Activated naive CD4-positive, alpha-beta T cell treated with anti-CD3 and anti-CD28 coated beads, Interleukin-2, amount 50 U/mL, for 72 hours (primary cell): ENCODE measurements around the gene SSR4. TPM values are rescaled to one million over a fixed set of nuclear protein-coding genes. Genes with fewer than 3 reads are reported as not detected.
A peak's percentile ranks its signal among the peaks of the same experiment; 100 is the strongest.
"Not testable (repeated sequence)": the region's sequence is repeated elsewhere in the genome, so short reads cannot be mapped to it uniquely, and the experiment has no call there.

Source experiments
- ATAC-seq, 2 donors: fragments of 150-1000 bp; cut with Tn5 transposase; 2 replicates each; pipeline ENCODE4 v1.10.0; 2021; ENCODE audit warnings: mild to moderate bottlenecking in 2 of 2, moderate library complexity in 2 of 2
- DNase-seq, 2 donors: peaks; one replicate each; pipeline ENCODE4 v3.0.0; 2021 to 2022; ENCODE audit warnings: low spot score in 2 of 2
- H3K27ac Mint-ChIP-seq, 2 donors: one replicate each; pipeline ENCODE4 v1.8.0; 2022; ENCODE audit warnings: mild to moderate bottlenecking in 2 of 2, mixed read lengths in 2 of 2
- H3K36me3 Mint-ChIP-seq, 2 donors: one replicate each; pipeline ENCODE4 v1.8.0; 2022; ENCODE audit warnings: mixed read lengths in 2 of 2
- H3K9me3 Mint-ChIP-seq, 2 donors: one replicate each; pipeline ENCODE4 v1.8.0; 2022; ENCODE audit warnings: mixed read lengths in 2 of 2
- total RNA-seq, 2 donors: library from RNA; stranded (reverse); gene quantifications; one replicate each; pipeline ENCODE4 v1.2.3, GENCODE V29; 2022

Gene SSR4
- total RNA-seq, 2 donors from 2014 or later = 142 to 156 TPM

DNA sequence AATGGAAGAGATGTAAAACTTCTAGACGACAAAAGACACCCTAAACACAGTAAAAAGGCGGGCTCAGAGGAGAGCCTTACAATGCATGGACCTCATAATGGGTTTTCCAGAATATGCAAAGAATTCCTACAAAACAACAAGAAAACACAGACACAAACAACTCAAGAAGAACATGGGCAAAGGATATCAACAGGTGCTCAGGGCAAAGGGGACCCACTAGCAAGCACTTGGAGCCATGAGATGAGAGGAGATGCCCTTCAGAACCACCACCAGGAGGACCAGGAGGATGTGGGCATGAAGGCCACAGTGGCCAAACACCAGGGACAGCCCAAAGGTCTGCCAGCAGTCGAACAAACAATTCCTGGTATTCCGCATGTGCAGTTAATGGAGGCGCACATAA is 18.7 kb downstream of the SSR4 start:
- ATAC-seq = no peak
- H3K9me3 Mint-ChIP-seq = no peaks in the 10 kb centered on the region
- no peaks in the 10 kb centered on the region for H3K36me3 Mint-ChIP-seq
- no peak overlapping the region for H3K27ac Mint-ChIP-seq
- no peak for DNase-seq

DNA sequence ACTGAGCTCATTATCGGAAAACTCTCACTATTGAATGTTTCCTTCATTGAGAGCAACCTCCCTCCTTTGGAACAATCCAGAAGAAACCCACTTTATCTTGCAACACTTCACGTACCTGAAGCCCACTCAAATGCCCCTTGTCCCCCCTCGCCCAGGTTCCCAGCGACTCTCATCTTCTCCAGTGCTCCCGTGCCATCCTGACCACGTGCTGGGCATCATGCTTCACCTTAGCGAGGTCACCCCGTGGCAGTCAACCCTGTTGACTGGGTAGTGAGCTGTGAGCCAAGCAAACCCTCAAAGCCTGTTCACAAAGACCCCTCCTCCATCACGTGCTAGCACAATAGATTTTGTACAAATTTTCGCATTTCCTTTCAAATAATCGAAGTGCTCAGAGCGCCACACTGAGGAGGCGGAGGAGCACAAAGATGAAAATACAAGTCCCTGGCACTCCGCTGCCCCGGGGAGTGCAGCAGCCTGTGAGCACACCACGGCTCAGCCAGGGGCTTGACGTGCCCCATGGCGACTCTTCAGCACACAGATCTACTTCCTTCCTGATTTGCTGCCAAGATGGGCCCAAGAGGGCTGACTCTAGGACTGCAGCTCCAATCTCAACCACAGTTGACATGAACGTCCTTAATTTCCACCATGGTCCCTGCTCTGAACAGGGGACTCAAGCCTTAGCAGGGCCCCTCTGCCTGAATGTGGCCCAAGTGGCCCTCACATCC is 20.3 kb downstream of the SSR4 start:
- no peak for DNase-seq
- H3K9me3 Mint-ChIP-seq = no peaks in the 10 kb centered on the region
- H3K36me3 Mint-ChIP-seq = no peaks in the 10 kb centered on the region
- ATAC-seq = no peak
- H3K27ac Mint-ChIP-seq = no peak overlapping the region

DNA sequence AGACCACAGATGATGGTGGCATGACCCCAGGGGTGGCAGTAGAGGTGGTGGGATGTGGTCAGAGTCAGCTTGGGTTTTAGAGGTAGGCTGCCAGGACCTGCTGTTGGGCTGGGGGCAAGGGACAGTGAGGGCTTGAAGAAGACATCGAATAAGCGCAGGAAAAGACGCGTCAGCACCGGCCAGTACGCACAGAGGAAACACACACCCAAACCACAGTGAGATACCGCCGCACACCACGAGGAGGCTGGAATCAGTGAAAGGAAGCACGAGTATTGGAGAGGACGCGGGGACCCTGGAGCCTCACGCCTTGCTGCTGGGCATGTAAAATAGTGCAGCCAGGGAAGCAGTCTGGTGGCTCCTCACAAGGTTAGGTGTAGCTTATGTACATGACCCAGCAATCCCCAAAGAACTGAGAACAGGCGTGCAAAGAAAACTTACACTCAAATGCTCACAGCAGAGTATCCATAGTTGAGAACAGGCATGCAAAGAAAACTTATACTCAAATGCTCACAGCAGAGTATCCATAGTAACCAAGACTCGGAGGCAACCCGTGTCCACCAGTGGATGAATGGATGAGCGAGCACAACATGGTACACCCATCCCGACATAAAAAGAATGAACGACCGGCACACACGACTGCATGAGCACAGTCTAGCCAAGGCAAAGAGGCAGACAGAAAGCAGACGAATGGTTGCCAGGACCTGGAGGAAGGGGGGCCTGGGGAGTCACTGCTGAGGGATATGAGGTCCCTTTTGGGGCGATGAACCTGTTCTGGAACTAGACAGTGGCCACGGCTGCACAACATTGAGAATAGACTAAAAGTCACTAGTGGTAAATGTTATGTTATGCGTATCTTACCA is 22.6 kb downstream of the SSR4 start:
- no peaks in the 10 kb centered on the region for H3K36me3 Mint-ChIP-seq
- ATAC-seq (peak; percentile 61 to 65), DNase-seq (no peak)
- H3K27ac Mint-ChIP-seq = no peak overlapping the region
- H3K9me3 Mint-ChIP-seq = no peaks in the 10 kb centered on the region

DNA sequence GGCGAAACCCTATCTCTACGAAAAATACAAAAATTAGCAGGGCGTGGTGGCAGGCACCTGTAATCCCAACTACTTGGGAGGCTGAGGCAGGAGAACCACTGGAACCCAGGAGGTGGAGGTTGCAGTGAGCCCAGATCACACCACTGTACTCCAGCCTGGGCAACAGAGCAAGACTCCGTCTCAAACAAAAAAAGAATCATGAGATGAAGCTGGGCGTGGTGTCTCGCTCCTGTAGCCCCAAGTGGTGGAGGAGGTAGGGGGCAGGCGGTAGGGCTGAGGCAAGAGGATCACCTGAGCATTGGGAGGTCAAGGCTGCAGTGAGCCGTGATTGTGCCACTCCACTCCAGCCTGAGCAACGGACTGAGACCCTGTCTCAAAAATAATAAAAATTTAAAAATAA is 23.6 kb downstream of the SSR4 start:
- not testable (repeated sequence) for ATAC-seq, H3K9me3 Mint-ChIP-seq, DNase-seq, H3K36me3 Mint-ChIP-seq, H3K27ac Mint-ChIP-seq

DNA sequence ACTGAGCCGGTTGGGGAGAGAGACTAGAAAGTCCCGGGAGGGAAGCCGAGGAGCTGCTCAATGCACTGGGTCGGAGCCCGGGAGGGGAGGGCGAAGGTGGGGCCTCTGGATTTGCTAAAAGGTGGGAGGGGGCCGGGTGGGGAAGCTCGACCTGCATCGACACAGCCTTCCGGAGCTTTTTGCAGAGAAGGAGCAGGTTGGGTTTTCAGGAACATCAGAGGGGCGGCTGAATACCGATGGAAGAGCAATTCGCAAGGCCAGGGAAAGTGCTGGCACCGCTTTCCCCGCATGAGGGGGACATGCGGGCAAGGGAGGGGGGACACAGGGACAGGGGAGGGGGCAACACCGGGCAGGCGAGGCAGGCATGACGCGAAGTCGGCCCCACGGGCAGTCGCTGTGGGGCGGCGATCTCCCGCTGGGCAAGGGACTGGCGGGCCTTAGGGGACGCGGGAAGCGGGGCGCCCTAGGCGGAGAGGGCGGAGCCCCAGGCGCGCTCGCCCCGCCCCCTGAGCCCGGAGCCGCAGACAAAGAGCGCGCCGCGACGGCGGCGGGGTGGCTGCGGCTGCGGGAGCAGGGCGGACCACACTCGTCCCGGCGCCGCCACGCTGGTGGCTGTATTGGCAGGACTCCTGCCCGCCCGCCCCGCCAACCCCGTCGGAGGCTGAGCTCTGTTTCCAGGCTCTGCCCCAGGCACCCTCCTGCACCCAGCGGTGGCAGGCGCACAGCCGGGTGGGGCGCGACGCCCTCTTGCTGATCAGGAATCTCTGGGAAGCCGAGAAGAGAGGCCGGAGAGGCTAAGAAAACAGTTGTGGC is 24.3 kb downstream of the SSR4 start:
- no peaks in the 10 kb centered on the region for H3K36me3 Mint-ChIP-seq
- ATAC-seq (peak; percentile 83 to 90), DNase-seq (peak; percentile 61 to 64)
- H3K27ac Mint-ChIP-seq = no peak overlapping the region
- no peaks in the 10 kb centered on the region for H3K9me3 Mint-ChIP-seq

DNA sequence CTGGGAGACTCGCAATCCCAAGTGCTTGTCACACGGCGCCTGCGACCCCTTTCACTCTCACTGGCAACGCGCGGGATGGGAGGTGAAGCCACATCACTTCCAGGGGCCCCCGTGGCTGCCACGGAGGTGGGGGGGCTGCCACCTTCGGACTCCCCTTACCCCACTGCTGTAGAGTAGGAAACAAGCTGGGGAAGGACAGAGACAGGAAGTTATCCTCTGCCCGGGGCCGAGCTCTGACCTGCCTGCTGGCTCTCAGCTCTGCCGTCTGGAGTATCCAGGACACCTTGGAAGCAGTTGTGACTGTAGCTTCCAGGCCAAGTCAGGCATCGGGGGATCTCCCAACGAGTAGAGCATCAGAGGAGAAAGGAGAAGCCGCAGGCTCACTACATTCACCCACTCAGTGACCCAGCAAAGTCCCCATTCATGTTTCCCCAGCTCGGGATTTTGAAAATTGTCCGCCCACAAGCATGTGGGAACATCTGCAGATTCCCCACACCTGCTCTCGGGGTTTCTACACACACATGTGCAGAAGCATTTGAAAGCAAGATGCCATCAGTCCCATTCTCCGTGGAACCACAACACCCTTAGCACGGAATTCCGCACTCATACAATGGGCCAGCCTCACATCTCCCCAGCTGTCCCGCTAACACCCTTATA is 25.0 kb downstream of the SSR4 start:
- Mint-ChIP-seq H3K36me3 (no peaks in the 10 kb centered on the region), H3K27ac (no peak overlapping the region), H3K9me3 (no peaks in the 10 kb centered on the region)
- DNase-seq (no peak), ATAC-seq (peak in 1 of 2 donors; percentile 20)

DNA sequence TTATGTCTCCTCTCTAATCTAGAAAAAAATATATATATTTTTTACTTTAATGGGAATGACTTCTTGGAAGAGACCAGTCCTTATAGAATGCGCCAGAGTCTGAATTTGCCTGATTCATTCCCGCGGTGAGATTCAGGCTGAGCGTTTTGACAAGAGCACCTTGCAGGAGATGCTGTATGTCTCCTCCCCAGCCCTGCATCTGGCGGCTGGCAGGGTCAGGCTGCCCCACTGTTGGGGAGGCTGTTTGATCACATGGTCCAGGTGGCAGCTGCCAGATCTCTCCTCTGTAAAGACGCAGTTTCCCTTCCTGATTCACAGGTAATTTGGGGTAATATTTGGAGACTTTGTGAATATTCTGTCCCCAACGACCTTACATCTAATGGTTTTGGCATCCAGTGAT is 26.1 kb downstream of the SSR4 start:
- DNase-seq (no peak), ATAC-seq (no peak)
- Mint-ChIP-seq H3K27ac (no peak overlapping the region), H3K9me3 (no peaks in the 10 kb centered on the region), H3K36me3 (no peaks in the 10 kb centered on the region)

DNA sequence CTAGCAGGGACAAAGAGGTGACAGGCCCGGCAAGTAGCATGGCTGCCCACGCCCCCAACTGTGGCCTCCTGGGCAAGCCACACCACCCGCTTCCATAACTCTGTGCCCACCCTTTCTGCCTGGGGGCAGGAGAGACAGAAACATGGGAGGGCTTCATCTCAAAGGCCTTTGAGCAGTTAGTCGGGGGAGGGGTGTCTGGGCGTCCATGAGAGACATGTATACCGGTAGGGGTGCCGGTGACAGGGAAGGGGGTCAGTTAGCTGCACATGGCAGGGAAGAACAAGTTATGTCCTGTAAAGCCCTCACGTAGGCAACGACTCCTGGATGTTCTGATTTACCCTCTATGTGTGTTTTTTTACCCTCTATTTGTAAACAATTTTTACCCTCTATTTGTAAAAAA is 26.6 kb downstream of the SSR4 start:
- no peaks in the 10 kb centered on the region for H3K9me3 Mint-ChIP-seq
- DNase-seq (no peak), ATAC-seq (no peak)
- H3K27ac Mint-ChIP-seq = no peak overlapping the region
- no peaks in the 10 kb centered on the region for H3K36me3 Mint-ChIP-seq

DNA sequence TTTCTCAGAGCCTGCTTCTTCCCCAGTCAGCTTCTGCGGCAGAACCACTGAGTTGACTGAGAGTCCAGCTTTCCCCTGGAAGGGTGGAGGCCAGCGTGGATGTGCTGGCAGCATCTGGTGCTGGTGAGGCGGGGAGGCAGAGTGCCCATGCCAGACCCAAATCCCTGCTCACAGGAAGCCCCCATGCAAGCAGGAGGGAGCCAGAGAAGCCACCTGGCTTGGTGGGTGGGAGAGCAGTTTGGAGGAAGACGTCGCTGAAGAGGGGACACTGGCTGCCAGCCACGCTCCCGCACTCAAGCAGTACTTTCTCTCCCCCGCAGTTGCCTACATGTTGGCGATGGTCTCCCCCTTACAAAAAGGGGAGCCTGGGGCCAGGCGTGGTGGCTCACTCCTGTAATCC is 29.9 kb downstream of the SSR4 start:
- Mint-ChIP-seq H3K36me3 (no peaks in the 10 kb centered on the region), H3K9me3 (no peaks in the 10 kb centered on the region), H3K27ac (no peak overlapping the region)
- ATAC-seq = no peak
- no peak for DNase-seq

DNA sequence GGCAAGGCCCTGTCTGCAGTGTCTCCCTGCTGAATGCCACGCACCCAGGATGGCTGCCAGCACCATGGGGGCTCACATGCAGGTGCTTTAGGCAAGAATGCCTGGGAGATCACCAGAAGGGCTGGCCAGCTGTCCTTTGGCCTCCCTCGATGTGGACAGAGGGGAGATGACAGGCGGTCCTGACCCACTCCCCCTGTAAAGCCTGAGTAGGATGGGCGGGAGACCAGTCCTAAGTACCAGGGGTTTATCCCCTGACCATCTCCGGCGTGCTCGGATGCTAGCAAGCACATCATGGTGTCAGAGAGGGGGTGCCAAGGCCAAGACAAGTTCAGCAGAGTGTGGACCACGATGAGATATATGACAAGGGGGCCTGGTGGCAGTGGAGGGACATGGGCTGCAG is 30.6 kb downstream of the SSR4 start:
- Mint-ChIP-seq H3K27ac (no peak overlapping the region), H3K9me3 (no peaks in the 10 kb centered on the region), H3K36me3 (no peaks in the 10 kb centered on the region)
- DNase-seq (no peak), ATAC-seq (no peak)

DNA sequence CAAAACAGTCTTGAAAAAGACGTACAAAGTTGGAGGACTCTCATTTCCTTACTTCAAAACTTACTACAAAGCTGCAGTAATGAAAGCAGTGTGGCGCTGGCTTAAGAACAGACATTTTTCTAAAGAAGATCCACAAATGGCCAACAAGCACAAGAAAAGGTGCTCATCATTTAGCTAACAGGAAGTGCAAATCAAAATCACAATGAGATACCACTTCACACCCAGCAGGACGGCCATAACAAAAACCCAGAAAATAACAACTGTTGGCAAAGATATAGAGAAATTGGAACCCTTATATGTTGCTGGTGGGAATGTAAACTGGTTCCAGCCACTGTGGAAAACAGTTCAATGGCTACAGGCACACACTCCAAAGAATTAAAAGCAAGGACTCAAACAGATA is 32.5 kb downstream of the SSR4 start:
- Mint-ChIP-seq H3K36me3 (no peaks in the 10 kb centered on the region), H3K27ac (no peak overlapping the region), H3K9me3 (no peaks in the 10 kb centered on the region)
- ATAC-seq (no peak), DNase-seq (no peak)

DNA sequence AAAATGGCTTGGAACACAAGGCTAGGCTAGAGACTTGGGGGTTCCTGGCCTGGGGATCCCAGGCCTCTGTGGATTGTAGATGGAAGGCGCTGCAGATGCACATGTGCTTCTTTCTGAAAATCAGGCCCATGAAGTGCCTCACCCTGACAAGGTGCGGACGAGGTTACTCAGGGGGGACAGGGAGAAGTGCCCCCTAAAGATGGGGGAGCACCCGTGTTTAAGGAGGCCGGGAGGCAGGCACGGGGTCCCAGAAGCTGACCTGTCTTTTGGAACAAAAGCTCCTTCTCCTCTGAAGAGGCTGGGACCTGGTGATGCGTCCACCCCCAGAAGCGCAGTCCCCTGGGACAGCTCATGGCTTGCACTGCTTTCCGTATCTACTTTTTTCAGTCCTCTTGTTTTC is 33.4 kb downstream of the SSR4 start:
- Mint-ChIP-seq H3K9me3 (no peaks in the 10 kb centered on the region), H3K36me3 (no peaks in the 10 kb centered on the region), H3K27ac (no peak overlapping the region)
- no peak for ATAC-seq
- no peak for DNase-seq

DNA sequence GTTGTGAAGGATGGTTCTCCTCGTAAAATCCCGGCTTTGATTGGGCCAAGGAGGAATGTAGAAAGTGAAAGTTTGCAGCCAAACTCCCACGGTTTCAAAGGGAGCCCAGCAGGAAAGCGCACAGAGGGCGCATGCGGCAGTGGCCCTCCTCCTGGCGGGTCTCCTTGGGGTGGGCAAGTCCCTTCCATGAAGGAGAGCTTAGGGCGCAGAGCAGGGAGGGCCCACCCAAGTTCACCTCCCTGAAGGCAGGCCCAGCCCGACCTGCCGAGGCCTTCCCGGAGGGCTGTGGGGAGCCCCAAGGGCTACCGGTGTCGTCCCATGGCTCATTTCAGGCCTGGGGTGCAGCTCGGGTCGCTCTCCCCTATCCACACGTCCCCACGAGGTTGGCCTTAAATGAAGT is 33.8 kb downstream of the SSR4 start:
- Mint-ChIP-seq H3K27ac (no peak overlapping the region), H3K9me3 (no peaks in the 10 kb centered on the region), H3K36me3 (no peaks in the 10 kb centered on the region)
- ATAC-seq (no peak), DNase-seq (no peak)

DNA sequence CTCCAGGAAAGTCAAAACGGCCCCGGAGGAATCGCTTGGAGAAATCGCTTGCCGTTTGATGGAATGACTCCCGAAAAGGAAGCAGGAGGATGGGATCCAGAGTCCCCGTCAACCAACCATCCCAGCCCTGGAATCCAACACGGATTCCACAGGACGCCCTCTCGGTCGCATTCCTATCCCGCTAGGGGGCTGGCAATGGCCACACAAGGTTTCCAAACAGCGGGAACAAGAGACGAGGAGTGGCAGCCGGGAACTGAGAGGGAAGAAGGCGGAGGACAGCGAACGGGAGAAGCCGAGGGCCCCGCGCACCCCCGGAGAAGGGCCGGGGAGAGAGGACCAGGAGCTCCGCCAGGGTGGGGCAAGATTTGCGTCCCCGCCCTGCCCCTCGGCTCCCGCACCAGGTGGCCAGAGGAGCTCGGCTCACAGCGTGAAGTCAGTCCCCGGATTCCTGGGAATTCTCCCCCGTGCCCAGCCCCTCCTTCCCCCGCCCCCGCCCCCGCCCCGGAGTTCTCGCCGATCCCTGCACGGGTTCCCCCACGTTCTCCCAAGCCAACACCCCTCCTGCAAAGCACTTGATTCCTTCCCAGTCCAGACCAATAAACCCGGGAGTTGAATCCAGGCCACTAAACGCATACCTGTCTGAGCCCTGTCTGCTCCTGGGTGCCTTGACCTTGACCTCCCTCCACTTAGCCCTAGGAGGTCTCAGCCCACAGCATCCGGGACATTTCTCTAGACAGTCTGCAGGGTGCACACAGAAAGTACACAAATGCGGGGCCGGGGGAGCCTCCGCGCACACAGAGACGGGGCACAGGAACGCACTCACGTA is 34.5 kb downstream of the SSR4 start:
- H3K9me3 Mint-ChIP-seq = no peaks in the 10 kb centered on the region
- DNase-seq (no peak), ATAC-seq (peak in 1 of 2 donors; percentile 32)
- H3K36me3 Mint-ChIP-seq = no peaks in the 10 kb centered on the region
- H3K27ac Mint-ChIP-seq = no peak overlapping the region

DNA sequence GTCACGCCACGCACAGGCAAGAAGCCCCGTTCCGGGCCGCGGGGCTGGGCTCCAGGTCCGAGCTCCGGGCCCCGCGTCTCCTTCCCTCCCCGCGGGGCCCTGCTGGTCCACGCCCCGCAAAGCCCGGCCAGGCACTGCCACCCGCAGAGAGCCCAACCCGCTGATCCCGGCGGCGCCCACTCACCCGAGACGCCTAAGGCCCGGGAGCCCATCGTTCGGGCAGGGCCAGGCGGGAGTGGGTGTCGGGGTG is 35.0 kb downstream of the SSR4 start:
- no peaks in the 10 kb centered on the region for H3K36me3 Mint-ChIP-seq
- DNase-seq (no peak), ATAC-seq (no peak)
- no peak overlapping the region for H3K27ac Mint-ChIP-seq
- H3K9me3 Mint-ChIP-seq = no peaks in the 10 kb centered on the region
